Measurements from ENCODE around the gene DHRSX. TPM values are rescaled to one million over a fixed set of nuclear protein-coding genes. Genes with fewer than 3 reads are reported as not detected.

Gene DHRSX
- total and polyA plus RNA-seq, 10 of the 15 experiments (the other 5 are each of a cell fraction or from before 2014, with no cell fraction given) = 1.7 to 39.5 (median 16.5) TPM

GRCh38 chrX:2462780-2463179 is 38.0 kb downstream of the DHRSX start:
- H3K4me1 ChIP-seq (ENCODE audit: control insufficient read depth, insufficient read depth, low read length) = no peaks in the 10 kb centered on the region
- POLR2A ChIA-PET = no interaction called here
- SMC1A ChIA-PET (ENCODE audit: uncharacterized antibody, unreplicated experiment) = no interaction called here
- CTCF ChIA-PET = no interaction called here
- ATAC-seq = no peak
- intact Hi-C loops (cut with micrococcal nuclease; ENCODE audit: unreplicated experiment) = no loop called here
- 100% methylated on average over 3 of the region's 3 CpGs for WGBS (ENCODE audit: insufficient coverage, insufficient replicate concordance, low lambda C conversion rate, missing lambda C conversion rate)
- RAD21 ChIA-PET (ENCODE audit: unreplicated experiment) = no interaction called here
- H3K4me3 ChIP-seq = no peak overlapping the region
- TF ChIP-seq PML (IDR thresholded peaks at IDR 0.05; ENCODE audit: low read length) = no peak
- TF ChIP-seq RELB (IDR thresholded peaks at IDR 0.05; ENCODE audit: low read depth) = no peak
- no peak for TF ChIP-seq ETV6 (conservative IDR thresholded peaks at IDR 0.05 in 1 of 2, IDR thresholded peaks at IDR 0.05 in 1 of 2; ENCODE audit: borderline replicate concordance in 1 of 2, low read depth in 1 of 2)
- no peak for TF ChIP-seq BCL11A (IDR thresholded peaks at IDR 0.05; ENCODE audit: low read depth, low read length)
- TF ChIP-seq USF2 (IDR thresholded peaks at IDR 0.05; ENCODE audit: borderline replicate concordance, low read depth, low read length) = no peak
- TF ChIP-seq HDGF (IDR thresholded peaks at IDR 0.05) = no peak
- H3K4me2 ChIP-seq (ENCODE audit: control insufficient read depth, insufficient read depth) = no peak overlapping the region
- no peak overlapping the region for H3K9ac ChIP-seq (ENCODE audit: control insufficient read depth, insufficient read depth, low read length)
- no peaks in the 10 kb centered on the region for H4K20me1 ChIP-seq (ENCODE audit: control insufficient read depth, insufficient read depth)
- BruUV-seq (replicated peaks) = no TSS peak
- in situ Hi-C loops (cut with MboI) = no loop called here
- no peak for DNase-seq (ENCODE audit: low read depth, low spot score)
- H3K27me3 ChIP-seq (replicated peaks in 1 of 2; ENCODE audit: control insufficient read depth in 2 of 2, insufficient read depth in 2 of 2, low read length in 1 of 2) = no peaks in the 10 kb centered on the region
- no peaks in the 10 kb centered on the region for H3K36me3 ChIP-seq (ENCODE audit: control insufficient read depth in 2 of 2, insufficient read depth in 2 of 2, low read length in 1 of 2)
- no peaks in the 10 kb centered on the region for H3K79me2 ChIP-seq (ENCODE audit: control insufficient read depth, insufficient read depth, low read length)
- no peak for FAIRE-seq
- H2AFZ ChIP-seq (ENCODE audit: control insufficient read depth, low read depth, low read length) = no peak overlapping the region
- no peak overlapping the region for H3K27ac ChIP-seq (ENCODE audit: control insufficient read depth, insufficient read depth)
- no peaks in the 10 kb centered on the region; the same call in 2 of the 3 replicates for H3K9me3 ChIP-seq (replicated peaks; ENCODE audit: control insufficient read depth, insufficient read depth, low read length)
